SK-N-MC (cell line): ENCODE results near the gene RNF214.

ENCODE experiments used
- EZH2 ChIP-seq: fragments of 200-600 bp; sonication (generic); IDR thresholded peaks from one replicate; pipeline ENCODE4 v1.6.1; 2017; ENCODE audit warnings: antibody characterized with exemption
- POLR2AphosphoS5 ChIP-seq: IDR thresholded peaks from 2 replicates; pipeline ENCODE4 v1.6.1; 2012; ENCODE audit warnings: mild to moderate bottlenecking, low read depth, low read length, borderline replicate concordance

- no peak for TF ChIP-seq EZH2
- TF ChIP-seq POLR2AphosphoS5, result no peak
Observed at GRCh38 chr11:117218133-117218915, 14.1 kb upstream of the RNF214 start.
